Karpas-422 (cell line): Measurements from ENCODE around the gene GCSH. TPM values are rescaled to one million over a fixed set of nuclear protein-coding genes. Genes with fewer than 3 reads are reported as not detected.

Experiments
- DNase-seq: peaks from one replicate; pipeline ENCODE4 v3.0.0-alpha.2; 2015
- H2AFZ ChIP-seq: fragments of 200-600 bp; sonication (generic); 2 replicates; pipeline ENCODE4 v1.6.1; 2014; ENCODE audit warnings: antibody characterized with exemption, low read length, mixed read lengths
- H3K27ac ChIP-seq: fragments of 200-600 bp; sonication (generic); 2 replicates; pipeline ENCODE4 v1.5.1; 2014; ENCODE audit warnings: mild to moderate bottlenecking, low read length, moderate library complexity
- H3K27me3 ChIP-seq: fragments of 200-600 bp; sonication (generic); 2 replicates; pipeline ENCODE4 v1.6.1; 2014; ENCODE audit warnings: low read length, mixed read lengths
- H3K36me3 ChIP-seq: fragments of 200-600 bp; sonication (generic); 2 replicates; pipeline ENCODE4 v1.6.1; 2014; ENCODE audit warnings: low read length, mixed read lengths; ENCODE audit not compliant: insufficient read depth
- H3K4me1 ChIP-seq: fragments of 200-600 bp; sonication (generic); 2 replicates; pipeline ENCODE4 v1.6.1; 2014; ENCODE audit warnings: mild to moderate bottlenecking, low read length, mixed read lengths
- H3K4me2 ChIP-seq: fragments of 200-600 bp; sonication (generic); 2 replicates; pipeline ENCODE4 v1.6.1; 2014; ENCODE audit warnings: low read length, low read depth, mild to moderate bottlenecking; ENCODE audit not compliant: poor library complexity, severe bottlenecking
- H3K4me3 ChIP-seq: fragments of 200-600 bp; sonication (generic); 2 replicates; pipeline ENCODE4 v1.5.1; 2014; ENCODE audit warnings: mild to moderate bottlenecking, antibody characterized with exemption, low read length, mixed read lengths
- H3K79me2 ChIP-seq: fragments of 200-600 bp; sonication (generic); 2 replicates; pipeline ENCODE4 v1.6.1; 2014; ENCODE audit warnings: mild to moderate bottlenecking, low read length, mixed read lengths
- H3K9ac ChIP-seq: fragments of 200-600 bp; sonication (generic); 2 replicates; pipeline ENCODE4 v1.6.0; 2014; ENCODE audit warnings: low read length
- H3K9me2 ChIP-seq: fragments of 200-600 bp; sonication (generic), shearing (Covaris generic); replicated peaks from 2 replicates; pipeline ENCODE4 v1.6.0; 2014; ENCODE audit warnings: mild to moderate bottlenecking, low read length, moderate library complexity; ENCODE audit not compliant: insufficient read depth
- H3K9me3 ChIP-seq: fragments of 300-700, 200-600 bp; sonication (generic); 2 replicates; pipeline ENCODE4 v1.6.1; 2014; ENCODE audit warnings: low read length, mixed read lengths
- H4K20me1 ChIP-seq: fragments of 200-600 bp; sonication (generic); 2 replicates; pipeline ENCODE4 v1.6.1; 2014; ENCODE audit warnings: mild to moderate bottlenecking, antibody characterized with exemption, low read length, low read depth; ENCODE audit not compliant: insufficient read depth
- total RNA-seq: library from RNA; depleted of rRNA; stranded (reverse); fragments of >200 nt; shearing (Covaris generic); gene quantifications from 2 replicates; pipeline ENCODE4 v1.2.3, GENCODE V29; 2014; ENCODE audit warnings: low replicate concordance

GCSH gene
- total RNA-seq, 1 experiment from 2014 or later: 49.2 TPM

GRCh38 chr16:81130126-81130525 is 33.9 kb upstream of the GCSH start:
- no peak overlapping the region for H3K9ac ChIP-seq
- no peaks in the 10 kb centered on the region for H3K9me2 ChIP-seq
- H3K27me3 ChIP-seq: no peaks in the 10 kb centered on the region
- H3K4me2 ChIP-seq: no peak overlapping the region
- H2AFZ ChIP-seq: no peak overlapping the region
- no peaks in the 10 kb centered on the region for H3K4me1 ChIP-seq
- H3K4me3 ChIP-seq: no peak overlapping the region
- no peaks in the 10 kb centered on the region for H3K9me3 ChIP-seq
- no peak for DNase-seq
- no peak overlapping the region for H3K27ac ChIP-seq
- no peaks in the 10 kb centered on the region for H3K79me2 ChIP-seq
- H4K20me1 ChIP-seq: no peaks in the 10 kb centered on the region
- no peaks in the 10 kb centered on the region for H3K36me3 ChIP-seq

GRCh38 chr16:81128726-81129524 is 32.7 kb upstream of the GCSH start:
- Histone ChIP-seq H3K9me3 (no peaks in the 10 kb centered on the region), H2AFZ (no peak overlapping the region), H3K4me3 (no peak overlapping the region), H3K27me3 (no peaks in the 10 kb centered on the region), H3K79me2 (no peaks in the 10 kb centered on the region), H3K27ac (no peak overlapping the region), H4K20me1 (no peaks in the 10 kb centered on the region), H3K4me2 (no peak overlapping the region), H3K36me3 (no peaks in the 10 kb centered on the region), H3K4me1 (no peaks in the 10 kb centered on the region), H3K9ac (no peak overlapping the region), H3K9me2 (no peaks in the 10 kb centered on the region)
- no peak for DNase-seq

GRCh38 chr16:81127051-81127450 is 30.9 kb upstream of the GCSH start:
- Histone ChIP-seq H3K27me3 (no peaks in the 10 kb centered on the region), H3K9ac (no peak overlapping the region), H3K79me2 (no peaks in the 10 kb centered on the region), H4K20me1 (no peaks in the 10 kb centered on the region), H3K36me3 (no peaks in the 10 kb centered on the region), H3K9me2 (no peaks in the 10 kb centered on the region), H3K9me3 (no peaks in the 10 kb centered on the region), H2AFZ (no peak overlapping the region), H3K4me3 (no peak overlapping the region), H3K27ac (no peak overlapping the region), H3K4me1 (no peaks in the 10 kb centered on the region), H3K4me2 (no peak overlapping the region)
- DNase-seq: no peak

- Histone ChIP-seq H3K27me3 (no peaks in the 10 kb centered on the region), H3K9me3 (no peaks in the 10 kb centered on the region), H3K9me2 (no peaks in the 10 kb centered on the region), H3K79me2 (no peaks in the 10 kb centered on the region), H3K4me2 (no peak overlapping the region), H3K4me3 (no peak overlapping the region), H4K20me1 (no peaks in the 10 kb centered on the region), H3K9ac (no peak overlapping the region), H2AFZ (no peak overlapping the region), H3K27ac (no peak overlapping the region), H3K4me1 (peaks cover 3% of the 10 kb centered on the region; the same call in 1 of the 2 replicates), H3K36me3 (no peaks in the 10 kb centered on the region)
- DNase-seq: no peak
These were observed 27.1 kb upstream of the GCSH start for GRCh38 chr16:81123092-81123852.

- no peaks in the 10 kb centered on the region for H3K9me3 ChIP-seq
- H3K27me3 ChIP-seq: no peaks in the 10 kb centered on the region
- no peak for DNase-seq
These were observed 25.3 kb upstream of the GCSH start for GRCh38 chr16:81121474-81121990.

GRCh38 chr16:81117436-81117835 is 21.2 kb upstream of the GCSH start:
- Histone ChIP-seq H3K4me3 (no peak overlapping the region), H3K36me3 (no peaks in the 10 kb centered on the region), H3K27me3 (no peaks in the 10 kb centered on the region), H3K4me1 (peaks cover 3% of the 10 kb centered on the region; the same call in 1 of the 2 replicates), H3K79me2 (no peaks in the 10 kb centered on the region), H3K4me2 (no peak overlapping the region), H2AFZ (no peak overlapping the region), H3K27ac (no peak overlapping the region), H3K9ac (no peak overlapping the region), H3K9me2 (no peaks in the 10 kb centered on the region), H4K20me1 (no peaks in the 10 kb centered on the region), H3K9me3 (no peaks in the 10 kb centered on the region)
- DNase-seq: no peak

More at GRCh38 chr16:81121474-81121990, 25.3 kb upstream of the GCSH start:
- Histone ChIP-seq H3K4me2 (no peak overlapping the region), H3K4me1 (peaks cover 3% of the 10 kb centered on the region; the same call in 1 of the 2 replicates), H3K4me3 (no peak overlapping the region), H3K9ac (no peak overlapping the region), H4K20me1 (no peaks in the 10 kb centered on the region), H3K27ac (no peak overlapping the region), H2AFZ (no peak overlapping the region), H3K79me2 (no peaks in the 10 kb centered on the region), H3K36me3 (no peaks in the 10 kb centered on the region), H3K9me2 (no peaks in the 10 kb centered on the region)

- Histone ChIP-seq H3K27ac (no peak overlapping the region), H3K79me2 (no peaks in the 10 kb centered on the region), H3K36me3 (no peaks in the 10 kb centered on the region), H3K4me3 (no peak overlapping the region), H3K4me1 (peaks cover 3% of the 10 kb centered on the region; the same call in 1 of the 2 replicates), H2AFZ (no peak overlapping the region), H4K20me1 (no peaks in the 10 kb centered on the region), H3K9ac (no peak overlapping the region), H3K27me3 (no peaks in the 10 kb centered on the region), H3K9me2 (no peaks in the 10 kb centered on the region), H3K4me2 (no peak overlapping the region), H3K9me3 (no peaks in the 10 kb centered on the region)
- DNase-seq: no peak
These were observed 20.1 kb upstream of the GCSH start for GRCh38 chr16:81116285-81116684.

GRCh38 chr16:81112453-81112852 is 16.3 kb upstream of the GCSH start:
- H3K9me2 ChIP-seq: no peaks in the 10 kb centered on the region
- H3K27ac ChIP-seq: no peak overlapping the region
- H3K4me2 ChIP-seq: no peak overlapping the region
- no peak overlapping the region for H3K4me3 ChIP-seq
- DNase-seq: no peak
- H3K27me3 ChIP-seq: no peaks in the 10 kb centered on the region
- H3K9me3 ChIP-seq: no peaks in the 10 kb centered on the region
- H4K20me1 ChIP-seq: no peaks in the 10 kb centered on the region
- H3K79me2 ChIP-seq: no peaks in the 10 kb centered on the region
- no peak overlapping the region for H2AFZ ChIP-seq
- no peaks in the 10 kb centered on the region for H3K4me1 ChIP-seq
- no peaks in the 10 kb centered on the region for H3K36me3 ChIP-seq
- H3K9ac ChIP-seq: no peak overlapping the region
